Measurements from ENCODE around the gene GNG4.

GRCh38 chr1:235642943-235643371 is 6.6 kb downstream of the GNG4 start:
- TF ChIP-seq CTCF (IDR thresholded peaks at IDR 0.05; ENCODE audit: low read depth, low read length) (no peak), POLR2A (IDR thresholded peaks at IDR 0.05; ENCODE audit: extremely low read depth, insufficient read length) (no peak)
